GM23338 (cell line): ENCODE measurements around the gene B3GNT9.

Source experiments
- EZH2 ChIP-seq: fragments of 200-600 bp; sonication (generic); IDR thresholded peaks from one replicate; pipeline ENCODE4 v1.8.0; 2017; ENCODE audit warnings: antibody characterized with exemption, mild to moderate bottlenecking, low read depth; ENCODE audit not compliant: unreplicated experiment
- TF ChIP-seq, protein P1 (sequence below), 2 experiments: fragments of 200-600 bp in 1 of 2; sonication (generic) in 1 of 2; conservative IDR thresholded peaks; 2 replicates each; pipeline versions ENCODE4 v1.5.1 to v1.6.1; 2016 to 2017; ENCODE audit warnings: antibody characterized with exemption in 2 of 2, low read depth in 2 of 2, mild to moderate bottlenecking in 2 of 2, moderate library complexity in 1 of 2

DNA sequence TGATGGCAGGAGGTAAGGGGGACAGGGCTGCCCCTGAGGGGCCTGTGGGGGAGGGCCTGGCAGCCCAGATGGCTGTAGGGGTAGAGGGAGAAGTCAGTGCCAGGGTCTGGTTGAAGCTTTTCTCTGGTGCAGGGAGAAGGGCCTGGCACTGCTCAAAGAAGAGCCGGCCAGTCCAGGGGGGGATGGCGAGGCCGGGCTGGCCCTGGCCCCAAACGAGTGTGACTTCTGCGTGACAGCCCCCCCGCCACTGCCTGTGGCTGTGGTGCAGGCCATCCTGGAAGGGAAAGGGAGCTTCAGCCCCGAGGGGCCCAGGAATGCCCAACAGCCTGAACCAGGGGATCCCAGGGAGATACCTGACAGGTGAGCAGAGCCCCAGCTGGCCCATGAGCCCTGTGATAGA, 16.8 kb upstream of the B3GNT9 start:
- TF ChIP-seq, protein P1, sequence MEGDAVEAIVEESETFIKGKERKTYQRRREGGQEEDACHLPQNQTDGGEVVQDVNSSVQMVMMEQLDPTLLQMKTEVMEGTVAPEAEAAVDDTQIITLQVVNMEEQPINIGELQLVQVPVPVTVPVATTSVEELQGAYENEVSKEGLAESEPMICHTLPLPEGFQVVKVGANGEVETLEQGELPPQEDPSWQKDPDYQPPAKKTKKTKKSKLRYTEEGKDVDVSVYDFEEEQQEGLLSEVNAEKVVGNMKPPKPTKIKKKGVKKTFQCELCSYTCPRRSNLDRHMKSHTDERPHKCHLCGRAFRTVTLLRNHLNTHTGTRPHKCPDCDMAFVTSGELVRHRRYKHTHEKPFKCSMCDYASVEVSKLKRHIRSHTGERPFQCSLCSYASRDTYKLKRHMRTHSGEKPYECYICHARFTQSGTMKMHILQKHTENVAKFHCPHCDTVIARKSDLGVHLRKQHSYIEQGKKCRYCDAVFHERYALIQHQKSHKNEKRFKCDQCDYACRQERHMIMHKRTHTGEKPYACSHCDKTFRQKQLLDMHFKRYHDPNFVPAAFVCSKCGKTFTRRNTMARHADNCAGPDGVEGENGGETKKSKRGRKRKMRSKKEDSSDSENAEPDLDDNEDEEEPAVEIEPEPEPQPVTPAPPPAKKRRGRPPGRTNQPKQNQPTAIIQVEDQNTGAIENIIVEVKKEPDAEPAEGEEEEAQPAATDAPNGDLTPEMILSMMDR (conservative IDR thresholded peaks at IDR 0.05; ENCODE audit: low read depth in 2 of 2): no peak
- TF ChIP-seq EZH2: no peak
